Neural crest cell (in vitro differentiated cells): ENCODE results near the gene RPL35. TPM values are rescaled to one million over a fixed set of nuclear protein-coding genes. Genes with fewer than 3 reads are reported as not detected.

Source experiments
- DNase-seq: peaks from one replicate; pipeline ENCODE4 v3.0.0; 2021; ENCODE audit warnings: low read depth, mixed read lengths, low spot score
- H3K27ac Mint-ChIP-seq: one replicate; pipeline ENCODE4 v1.8.0; 2021; ENCODE audit warnings: mild to moderate bottlenecking, mixed read lengths; ENCODE audit not compliant: unreplicated experiment
- H3K27me3 Mint-ChIP-seq: 2 replicates; pipeline ENCODE4 v1.8.0; 2021; ENCODE audit warnings: low read depth, mild to moderate bottlenecking, mixed read lengths
- H3K36me3 Mint-ChIP-seq: 2 replicates; pipeline ENCODE4 v1.8.0; 2021; ENCODE audit warnings: low read depth, mild to moderate bottlenecking, mixed read lengths
- H3K4me1 Mint-ChIP-seq: 2 replicates; pipeline ENCODE4 v1.8.0; 2021; ENCODE audit warnings: mixed read lengths
- H3K4me3 Mint-ChIP-seq: one replicate; pipeline ENCODE4 v1.8.0; 2021; ENCODE audit warnings: mild to moderate bottlenecking, mixed read lengths
- H3K9me3 Mint-ChIP-seq: 2 replicates; pipeline ENCODE4 v1.8.0; 2021; ENCODE audit warnings: mixed read lengths
- total RNA-seq: library from RNA; stranded (reverse); gene quantifications from 2 replicates; pipeline ENCODE4 v1.2.1, GENCODE V29; 2021
- TF ChIP-seq, protein P1 (sequence below): fragments of 200-600 bp; sonication (generic); conservative IDR thresholded peaks from 2 replicates; pipeline ENCODE4 v1.5.0; 2021; ENCODE audit warnings: antibody characterized with exemption, mild to moderate bottlenecking

RPL35 gene
- total RNA-seq, 1 donor from 2014 or later: 1,588 TPM

DNA sequence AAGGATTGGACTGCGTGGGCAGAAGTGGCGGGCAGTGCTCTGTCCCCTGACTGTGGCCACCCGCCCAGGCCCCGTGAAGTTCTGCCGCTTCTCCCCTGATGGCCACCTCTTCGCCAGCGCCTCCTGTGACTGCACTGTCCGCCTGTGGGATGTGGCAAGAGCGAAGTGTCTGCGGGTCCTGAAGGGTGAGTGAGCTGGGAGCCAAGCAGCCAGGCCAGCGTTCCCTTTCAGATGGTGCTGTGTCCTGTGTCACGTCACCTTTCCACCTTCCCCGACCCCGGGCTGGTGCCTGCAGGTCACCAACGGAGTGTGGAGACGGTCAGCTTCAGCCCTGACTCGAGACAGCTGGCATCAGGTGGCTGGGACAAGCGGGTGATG, 6.2 kb downstream of the RPL35 start:
- TF ChIP-seq, protein P1, sequence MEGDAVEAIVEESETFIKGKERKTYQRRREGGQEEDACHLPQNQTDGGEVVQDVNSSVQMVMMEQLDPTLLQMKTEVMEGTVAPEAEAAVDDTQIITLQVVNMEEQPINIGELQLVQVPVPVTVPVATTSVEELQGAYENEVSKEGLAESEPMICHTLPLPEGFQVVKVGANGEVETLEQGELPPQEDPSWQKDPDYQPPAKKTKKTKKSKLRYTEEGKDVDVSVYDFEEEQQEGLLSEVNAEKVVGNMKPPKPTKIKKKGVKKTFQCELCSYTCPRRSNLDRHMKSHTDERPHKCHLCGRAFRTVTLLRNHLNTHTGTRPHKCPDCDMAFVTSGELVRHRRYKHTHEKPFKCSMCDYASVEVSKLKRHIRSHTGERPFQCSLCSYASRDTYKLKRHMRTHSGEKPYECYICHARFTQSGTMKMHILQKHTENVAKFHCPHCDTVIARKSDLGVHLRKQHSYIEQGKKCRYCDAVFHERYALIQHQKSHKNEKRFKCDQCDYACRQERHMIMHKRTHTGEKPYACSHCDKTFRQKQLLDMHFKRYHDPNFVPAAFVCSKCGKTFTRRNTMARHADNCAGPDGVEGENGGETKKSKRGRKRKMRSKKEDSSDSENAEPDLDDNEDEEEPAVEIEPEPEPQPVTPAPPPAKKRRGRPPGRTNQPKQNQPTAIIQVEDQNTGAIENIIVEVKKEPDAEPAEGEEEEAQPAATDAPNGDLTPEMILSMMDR: no peak
- Mint-ChIP-seq H3K4me3 (peak overlapping the region; percentile 95), H3K36me3 (peaks cover 17% of the 10 kb centered on the region), H3K9me3 (no peaks in the 10 kb centered on the region), H3K27me3 (peaks cover 5% of the 10 kb centered on the region), H3K27ac (no peak overlapping the region), H3K4me1 (peaks cover 29% of the 10 kb centered on the region)
- DNase-seq: no peak

DNA sequence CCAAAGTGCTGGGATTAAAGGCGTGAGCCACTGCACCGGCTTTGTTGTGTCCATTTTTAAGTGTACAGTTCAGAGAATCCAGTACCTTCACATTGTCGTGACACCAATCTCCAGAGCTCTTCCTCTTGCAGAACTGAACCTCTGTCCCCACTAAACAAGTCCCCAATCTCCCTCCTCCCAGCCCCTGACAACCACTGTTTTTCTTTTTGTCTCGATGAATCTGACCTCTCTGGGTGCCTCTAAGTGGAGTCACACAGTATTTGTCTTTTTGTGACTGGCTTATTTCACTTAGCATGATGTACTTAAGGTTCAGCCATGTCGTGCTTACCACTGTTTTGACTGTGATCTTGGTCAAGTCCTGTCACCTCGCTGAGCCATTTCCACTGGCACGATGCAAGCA, 6.9 kb downstream of the RPL35 start:
- Mint-ChIP-seq H3K36me3 (peaks cover 9% of the 10 kb centered on the region), H3K4me3 (peak overlapping the region; percentile 70), H3K27ac (no peak overlapping the region), H3K4me1 (peaks cover 25% of the 10 kb centered on the region), H3K27me3 (peaks cover 5% of the 10 kb centered on the region), H3K9me3 (no peaks in the 10 kb centered on the region)
- DNase-seq: no peak
- TF ChIP-seq, protein P1: no peak

DNA sequence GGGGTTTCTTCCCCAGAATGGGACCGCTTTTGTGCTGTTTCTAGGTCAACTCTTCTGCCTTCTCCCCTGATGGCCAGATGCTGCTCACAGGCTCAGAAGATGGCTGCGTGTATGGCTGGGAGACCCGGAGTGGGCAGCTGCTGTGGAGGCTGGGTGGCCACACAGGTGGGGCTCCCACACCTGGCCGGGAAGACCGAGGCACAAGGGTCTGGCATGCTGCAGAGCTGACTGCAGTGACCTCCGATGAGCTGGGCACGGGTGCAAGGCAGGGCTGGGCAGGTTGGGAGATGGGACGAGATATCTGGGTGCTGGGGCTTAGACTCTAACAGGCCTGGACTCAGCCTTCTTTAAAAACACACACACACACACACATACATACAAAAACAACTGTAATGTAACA, 7.6 kb downstream of the RPL35 start:
- DNase-seq: no peak
- Mint-ChIP-seq H3K27me3 (peaks cover 5% of the 10 kb centered on the region), H3K27ac (no peak overlapping the region), H3K4me1 (peaks cover 20% of the 10 kb centered on the region), H3K36me3 (peaks cover 4% of the 10 kb centered on the region), H3K9me3 (no peaks in the 10 kb centered on the region), H3K4me3 (peak overlapping the region; percentile 61)
- TF ChIP-seq, protein P1: no peak

DNA sequence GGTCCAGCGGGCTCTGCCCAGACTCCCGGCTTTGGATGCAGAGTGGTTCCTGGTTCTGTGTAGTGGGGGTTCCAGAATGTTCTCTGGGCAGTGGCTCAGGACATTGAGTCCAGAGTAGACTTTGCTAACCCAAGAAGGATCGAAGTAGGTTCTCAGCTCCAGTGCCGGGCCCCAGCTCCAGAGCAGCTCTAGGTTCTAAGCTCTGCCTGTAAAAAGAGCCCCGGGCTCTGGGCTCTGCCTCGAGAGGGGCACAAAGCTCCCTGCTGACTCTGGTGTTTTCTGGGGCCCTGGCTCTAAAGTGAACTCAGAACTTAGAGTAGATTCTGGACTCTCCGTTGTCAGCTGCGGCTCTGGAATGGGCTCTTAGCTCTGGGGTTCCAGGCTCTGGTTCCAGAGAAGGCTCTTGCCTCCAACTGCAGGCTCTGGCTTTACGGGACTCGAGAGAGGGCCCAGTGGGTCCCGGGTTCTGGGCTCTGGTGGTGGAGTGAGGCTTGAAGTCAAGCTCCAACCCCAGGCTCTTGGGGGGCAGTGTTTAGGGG, 8.1 kb downstream of the RPL35 start:
- TF ChIP-seq, protein P1: no peak
- Mint-ChIP-seq H3K27me3 (peaks cover 5% of the 10 kb centered on the region), H3K4me1 (peaks cover 17% of the 10 kb centered on the region), H3K9me3 (no peaks in the 10 kb centered on the region), H3K4me3 (peak overlapping the region; percentile 61), H3K36me3 (peaks cover 4% of the 10 kb centered on the region), H3K27ac (no peak overlapping the region)
- DNase-seq: no peak

DNA sequence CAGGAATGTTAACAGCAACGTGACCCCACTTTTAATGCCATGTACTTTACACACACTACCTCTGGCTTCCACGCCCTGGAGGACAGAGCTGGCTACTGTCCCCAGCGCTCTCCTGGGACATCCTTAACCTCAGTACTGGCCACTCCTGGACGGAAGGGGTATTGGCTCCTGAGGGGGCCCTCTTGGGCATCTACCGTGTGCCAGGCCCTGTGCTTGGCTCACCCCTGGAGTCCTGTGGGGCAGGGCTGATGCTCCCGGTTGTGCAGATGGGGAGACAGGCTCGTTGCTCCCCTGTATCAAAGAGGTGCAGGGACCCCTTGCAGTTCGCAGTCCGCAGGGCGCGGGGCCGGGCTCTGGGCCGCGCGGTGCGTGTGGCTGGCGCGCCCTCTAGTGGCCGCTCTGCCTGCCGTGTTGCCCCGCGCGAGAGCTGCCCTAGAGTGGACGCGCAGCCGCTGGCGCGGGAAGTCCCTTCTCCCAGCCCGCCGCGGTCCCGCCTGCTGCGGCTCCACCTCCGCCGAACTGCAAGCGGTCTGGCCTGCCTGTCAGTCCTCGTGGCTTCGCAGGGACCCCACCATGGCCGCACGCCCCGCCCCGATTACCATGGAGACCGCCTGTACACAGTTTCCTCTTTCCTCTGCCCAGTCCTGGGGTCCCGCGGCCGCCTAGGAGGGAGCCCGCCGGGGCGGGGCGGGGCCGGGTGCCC, 8.8 kb downstream of the RPL35 start, which contains the start of gene WDR38:
Gene WDR38, plus strand, starts transcription at position 632 of the 703 bp plus-strand sequence. CDS start 72 bp downstream, outside the sequence.
- TF ChIP-seq, protein P1: peak; percentile 100
- peak; percentile 72 for DNase-seq
- Mint-ChIP-seq H3K9me3 (no peaks in the 10 kb centered on the region), H3K4me1 (peaks cover 17% of the 10 kb centered on the region), H3K27me3 (peaks cover 5% of the 10 kb centered on the region), H3K4me3 (peak within 1 kb of the TSS; percentile 84), H3K36me3 (peaks cover 4% of the 10 kb centered on the region), H3K27ac (peak within 1 kb of the TSS; percentile 53)
